CD14-positive monocyte (primary cell): ENCODE results near the gene REEP1. TPM values are rescaled to one million over a fixed set of nuclear protein-coding genes. Genes with fewer than 3 reads are reported as not detected.
A peak's percentile ranks its signal among the peaks of the same experiment; 100 is the strongest.

ENCODE experiments used
- DNase-seq, 3 donors: peaks; one replicate each; pipeline ENCODE4 v3.0.0-alpha.2; 2011 to 2022
- H2AFZ ChIP-seq: 2 replicates; pipeline ENCODE4 v1.6.0; 2012; ENCODE audit warnings: mild to moderate bottlenecking, low read depth, low read length, inconsistent platforms; ENCODE audit not compliant: insufficient read depth, poor library complexity, severe bottlenecking
- H3K27ac ChIP-seq, 2 donors: 1 replicate in 1 of 2; 2 replicates in 1 of 2; pipeline ENCODE4 v1.5.1; 2012 to 2013; ENCODE audit warnings: low read length in 2 of 2, control low read depth in 1 of 2, inconsistent platforms in 1 of 2, low read depth in 1 of 2, mild to moderate bottlenecking in 1 of 2
- H3K27me3 ChIP-seq, 2 donors: one replicate each; pipeline versions ENCODE4 v1.6.0 to v1.6.1; 2011 to 2013; ENCODE audit warnings: low read length in 2 of 2; ENCODE audit not compliant: control insufficient read depth in 2 of 2, insufficient read depth in 2 of 2
- H3K36me3 ChIP-seq, 2 donors: replicated peaks in 1 of 2; 1 replicate in 1 of 2; 2 replicates in 1 of 2; pipeline versions ENCODE4 v1.5.1 to v1.6.1; 2012 to 2013; ENCODE audit warnings: low read length in 2 of 2, control low read depth in 1 of 2, inconsistent platforms in 1 of 2, mild to moderate bottlenecking in 1 of 2; ENCODE audit not compliant: insufficient read depth in 2 of 2, control insufficient read depth in 1 of 2
- H3K4me1 ChIP-seq, 2 donors: 1 replicate in 1 of 2; 2 replicates in 1 of 2; pipeline versions ENCODE4 v1.5.1 to v1.6.1; 2012 to 2013; ENCODE audit warnings: low read length in 2 of 2, control low read depth in 1 of 2, inconsistent platforms in 1 of 2, mild to moderate bottlenecking in 1 of 2, moderate library complexity in 1 of 2; ENCODE audit not compliant: insufficient read depth in 2 of 2, control insufficient read depth in 1 of 2
- H3K4me2 ChIP-seq: replicated peaks from 2 replicates; pipeline ENCODE3; 2012; ENCODE audit warnings: low read length, moderate library complexity, mild to moderate bottlenecking; ENCODE audit not compliant: poor library complexity, severe bottlenecking; ENCODE audit errors: extremely low read depth
- H3K4me3 ChIP-seq, 3 experiments: fragments of 200-600 bp in 1 of 3; sonication (generic) in 1 of 3; replicated peaks in 1 of 3; 1 replicate in 2 of 3; 2 replicates in 1 of 3; pipeline ENCODE4 v1.5.1; 2011 to 2013; ENCODE audit warnings: low read length in 3 of 3, mild to moderate bottlenecking in 3 of 3, control low read depth in 2 of 3, low read depth in 2 of 3, inconsistent platforms in 1 of 3, moderate library complexity in 1 of 3
- H3K79me2 ChIP-seq: 2 replicates; pipeline ENCODE4 v1.6.0; 2012; ENCODE audit warnings: mild to moderate bottlenecking, control low read depth, inconsistent platforms, low read length, moderate library complexity; ENCODE audit not compliant: insufficient read depth
- H3K9ac ChIP-seq: 2 replicates; pipeline ENCODE4 v1.6.0; 2017; ENCODE audit warnings: low read length, mild to moderate bottlenecking; ENCODE audit not compliant: insufficient read depth, poor library complexity, severe bottlenecking
- H3K9me3 ChIP-seq, 2 donors: replicated peaks in 1 of 2; 1 replicate in 1 of 2; 2 replicates in 1 of 2; pipeline versions ENCODE4 v1.5.1 to v1.6.1; 2012 to 2013; ENCODE audit warnings: low read length in 2 of 2, control low read depth in 1 of 2; ENCODE audit not compliant: control insufficient read depth in 1 of 2, insufficient read depth in 1 of 2
- H4K20me1 ChIP-seq: 2 replicates; pipeline ENCODE4 v1.6.0; 2012; ENCODE audit warnings: mild to moderate bottlenecking, low read length, control low read depth, moderate library complexity; ENCODE audit not compliant: insufficient read depth
- H3K27ac Mint-ChIP-seq, 7 donors: one replicate each; pipeline ENCODE4 v1.8.0; 2020; ENCODE audit warnings: mild to moderate bottlenecking in 7 of 7, mixed read lengths in 7 of 7, moderate library complexity in 6 of 7, inconsistent platforms in 2 of 7
- H3K27me3 Mint-ChIP-seq, 3 donors: one replicate each; pipeline ENCODE4 v1.8.0; 2021 to 2022; ENCODE audit warnings: low read depth in 3 of 3, mild to moderate bottlenecking in 3 of 3, mixed read lengths in 3 of 3, moderate library complexity in 3 of 3, inconsistent platforms in 1 of 3
- H3K36me3 Mint-ChIP-seq, 2 donors: one replicate each; pipeline ENCODE4 v1.8.0; 2020; ENCODE audit warnings: mixed read lengths in 2 of 2, inconsistent platforms in 1 of 2, mild to moderate bottlenecking in 1 of 2
- H3K4me1 Mint-ChIP-seq: one replicate; pipeline ENCODE4 v1.8.0; 2020; ENCODE audit warnings: mild to moderate bottlenecking, mixed read lengths
- H3K4me3 Mint-ChIP-seq, 2 donors: one replicate each; pipeline ENCODE4 v1.8.0; 2020; ENCODE audit warnings: mild to moderate bottlenecking in 2 of 2, mixed read lengths in 2 of 2, moderate library complexity in 1 of 2
- H3K9me3 Mint-ChIP-seq, 7 donors: one replicate each; pipeline ENCODE4 v1.8.0; 2020 to 2022; ENCODE audit warnings: mixed read lengths in 7 of 7, mild to moderate bottlenecking in 6 of 7, moderate library complexity in 6 of 7, inconsistent platforms in 2 of 7
- WGBS: methylation state at CpG from one replicate; pipeline ENCODE4 v1.1.5; 2013; ENCODE audit warnings: missing lambda C conversion rate; ENCODE audit not compliant: insufficient coverage; 5-methylcytosine and 5-hydroxymethylcytosine counted together
- intact Hi-C, 2 donors: fragments of 100-400 bp; cut with micrococcal nuclease; formaldehyde crosslinking; loops; one replicate each; pipeline versions ENCODE4 v1.15.0 to v1.15.1; 2023
- polyA plus RNA-seq, 3 donors: library from polyadenylated mRNA; depleted of rRNA in 1 of 3; unstranded in 2 of 3; stranded (reverse) in 1 of 3; fragments of 300-500 nt in 2 of 3; fragments of >200 nt in 1 of 3; fragmentation: Illumina TruSeq in 2 of 3; gene quantifications; 1 replicate in 2 of 3; 2 replicates in 1 of 3; pipeline ENCODE4 v1.2.3, GENCODE V29; 2012 to 2021
- TF ChIP-seq, protein P1 (sequence below): fragments of 200-600 bp; IDR thresholded peaks from one replicate; pipeline ENCODE4 v1.8.0; 2022; ENCODE audit warnings: antibody characterized with exemption, mild to moderate bottlenecking

REEP1 gene
- polyA plus RNA-seq, 3 donors: not detected

DNA sequence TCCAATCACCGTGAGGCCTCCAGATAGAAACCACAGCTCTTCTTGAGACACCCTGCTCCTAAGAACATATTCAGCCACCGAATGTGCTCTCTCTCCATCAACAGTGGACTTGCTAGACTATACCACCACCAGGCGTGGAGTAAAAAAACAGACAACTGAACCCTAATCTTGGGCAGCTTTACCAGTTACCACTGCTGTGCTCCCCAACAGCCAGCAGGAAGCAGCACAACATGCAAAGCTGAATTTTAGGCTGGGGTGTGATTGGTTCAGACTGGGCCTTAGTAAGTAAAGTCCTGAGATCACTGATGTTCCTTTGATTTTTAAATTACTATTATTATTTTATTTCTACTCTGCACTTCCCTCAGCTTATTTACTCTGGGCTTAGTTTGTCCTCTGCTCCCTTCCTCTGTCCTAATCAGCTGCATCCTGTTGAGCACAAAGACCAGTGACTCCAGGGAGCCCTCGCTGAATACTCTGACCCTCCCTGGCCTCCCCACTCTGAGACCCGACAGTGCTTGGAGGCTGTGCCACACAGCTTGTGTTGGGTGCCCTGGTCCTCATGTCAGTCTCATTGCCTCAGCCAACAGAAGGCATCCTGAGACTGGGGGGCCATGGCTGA, 116.3 kb downstream of the REEP1 start:
- intact Hi-C loops: loop anchor here (5.0 to 10.0 kb wide), 4 partner anchors 76 to 224 kb away; partner anchors contain the start of gene KDM3A (in 1 of the 2)
- Histone ChIP-seq H3K27ac (no peak overlapping the region), H3K4me1 (peaks cover 14% of the 10 kb centered on the region in 2 donors), H3K4me3 (no peak overlapping the region), H3K9ac (no peak overlapping the region), H3K36me3 (no peaks in the 10 kb centered on the region), H3K4me2 (no peak overlapping the region), H2AFZ (no peak overlapping the region), H4K20me1 (no peaks in the 10 kb centered on the region), H3K79me2 (no peaks in the 10 kb centered on the region), H3K9me3 (no peaks in the 10 kb centered on the region), H3K27me3 (no peaks in the 10 kb centered on the region)
- DNase-seq: peak; percentile 32 to 60 (median 48)
- H3K4me1 Mint-ChIP-seq: peaks cover 19% of the 10 kb centered on the region
- TF ChIP-seq, protein P1, sequence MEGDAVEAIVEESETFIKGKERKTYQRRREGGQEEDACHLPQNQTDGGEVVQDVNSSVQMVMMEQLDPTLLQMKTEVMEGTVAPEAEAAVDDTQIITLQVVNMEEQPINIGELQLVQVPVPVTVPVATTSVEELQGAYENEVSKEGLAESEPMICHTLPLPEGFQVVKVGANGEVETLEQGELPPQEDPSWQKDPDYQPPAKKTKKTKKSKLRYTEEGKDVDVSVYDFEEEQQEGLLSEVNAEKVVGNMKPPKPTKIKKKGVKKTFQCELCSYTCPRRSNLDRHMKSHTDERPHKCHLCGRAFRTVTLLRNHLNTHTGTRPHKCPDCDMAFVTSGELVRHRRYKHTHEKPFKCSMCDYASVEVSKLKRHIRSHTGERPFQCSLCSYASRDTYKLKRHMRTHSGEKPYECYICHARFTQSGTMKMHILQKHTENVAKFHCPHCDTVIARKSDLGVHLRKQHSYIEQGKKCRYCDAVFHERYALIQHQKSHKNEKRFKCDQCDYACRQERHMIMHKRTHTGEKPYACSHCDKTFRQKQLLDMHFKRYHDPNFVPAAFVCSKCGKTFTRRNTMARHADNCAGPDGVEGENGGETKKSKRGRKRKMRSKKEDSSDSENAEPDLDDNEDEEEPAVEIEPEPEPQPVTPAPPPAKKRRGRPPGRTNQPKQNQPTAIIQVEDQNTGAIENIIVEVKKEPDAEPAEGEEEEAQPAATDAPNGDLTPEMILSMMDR: peak; percentile 85
- no peaks in the 10 kb centered on the region for H3K36me3 Mint-ChIP-seq
- H3K9me3 Mint-ChIP-seq: no peaks in the 10 kb centered on the region
- H3K27ac Mint-ChIP-seq: peak overlapping the region in 2 of 7 donors; percentile 24 to 59
- H3K4me3 Mint-ChIP-seq: no peak overlapping the region
- 58% methylated on average over 5 of the region's 5 CpGs for WGBS
- H3K27me3 Mint-ChIP-seq: peaks cover 0 to 1% (median 1%) of the 10 kb centered on the region in 3 donors

DNA sequence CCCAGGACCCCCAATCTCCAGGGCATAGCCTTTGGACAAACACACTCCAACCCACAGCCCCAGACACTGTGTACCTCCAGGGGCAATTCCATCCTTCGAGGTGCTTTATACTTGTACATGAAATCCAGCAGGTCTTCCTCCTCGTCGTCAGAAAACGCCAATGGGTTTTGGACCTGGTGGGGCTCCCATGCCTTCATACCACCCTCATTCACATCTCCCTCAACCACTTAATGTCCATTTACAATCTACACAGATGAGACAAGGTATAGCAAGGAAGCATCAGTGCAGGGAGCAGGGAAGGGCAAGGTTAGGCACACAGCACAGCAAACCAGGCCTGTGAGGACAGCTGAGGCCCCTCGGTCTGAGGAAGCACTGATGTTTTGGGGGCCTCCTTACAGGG, 117.5 kb downstream of the REEP1 start:
- Histone ChIP-seq H3K4me1 (peaks cover 2% of the 10 kb centered on the region in 2 donors), H3K9me3 (no peaks in the 10 kb centered on the region), H3K79me2 (no peaks in the 10 kb centered on the region), H3K9ac (no peak overlapping the region), H3K4me3 (no peak overlapping the region), H4K20me1 (no peaks in the 10 kb centered on the region), H3K4me2 (no peak overlapping the region), H3K27ac (no peak overlapping the region), H2AFZ (no peak overlapping the region), H3K27me3 (no peaks in the 10 kb centered on the region), H3K36me3 (peaks cover 0 to 4% of the 10 kb centered on the region in 2 donors)
- peak overlapping the region in 1 of 7 donors; percentile 34 for H3K27ac Mint-ChIP-seq
- H3K27me3 Mint-ChIP-seq: peaks cover 0 to 1% (median 1%) of the 10 kb centered on the region in 3 donors
- no peak overlapping the region for H3K4me3 Mint-ChIP-seq
- TF ChIP-seq, protein P1: no peak
- 93% methylated on average over 4 of the region's 5 CpGs for WGBS
- no peaks in the 10 kb centered on the region for H3K9me3 Mint-ChIP-seq
- no peaks in the 10 kb centered on the region for H3K36me3 Mint-ChIP-seq
- DNase-seq: no peak
- intact Hi-C loops: loop anchor here (5.0 to 10.0 kb wide), 4 partner anchors 77 to 225 kb away; partner anchors contain the start of gene KDM3A (in 1 of the 2)
- peaks cover 6% of the 10 kb centered on the region for H3K4me1 Mint-ChIP-seq
